GM20431 (cell line): Measurements from ENCODE around the gene DLST.

ENCODE experiments used
- in situ Hi-C: fragments of 300-500 bp; cut with MseI, MboI; formaldehyde crosslinking; loops from one replicate; pipeline ENCODE4 v1.15.0; 2020; ENCODE audit warnings: low sequenced_read_pairs; ENCODE audit not compliant: unreplicated experiment

Gene DLST

GRCh38 chr14:74891870-74892269 lies 10.2 kb downstream of the DLST start:
- in situ Hi-C loops = no loop called here

- in situ Hi-C loops = no loop called here
Measured at GRCh38 chr14:74892745-74893144, 11.0 kb downstream of the DLST start.

GRCh38 chr14:74893614-74894091 lies 11.9 kb downstream of the DLST start:
- in situ Hi-C loops = no loop called here

- in situ Hi-C loops = no loop called here
Measured at GRCh38 chr14:74896400-74896799, 14.7 kb downstream of the DLST start.

- in situ Hi-C loops = no loop called here
Measured at GRCh38 chr14:74897642-74898041, 15.9 kb downstream of the DLST start.

GRCh38 chr14:74898083-74898482 lies 16.4 kb downstream of the DLST start:
- in situ Hi-C loops = no loop called here

- in situ Hi-C loops = no loop called here
Measured at GRCh38 chr14:74898694-74899093, 17.0 kb downstream of the DLST start.

- in situ Hi-C loops = no loop called here
Measured at GRCh38 chr14:74902941-74903705, 21.4 kb downstream of the DLST start.

GRCh38 chr14:74904635-74905503 lies 23.2 kb downstream of the DLST start:
- in situ Hi-C loops = no loop called here

- in situ Hi-C loops = no loop called here
Measured at GRCh38 chr14:74905595-74906142, 24.0 kb downstream of the DLST start.

GRCh38 chr14:74906925-74907521 lies 25.3 kb downstream of the DLST start:
- in situ Hi-C loops = no loop called here

- in situ Hi-C loops = no loop called here
Measured at GRCh38 chr14:74907744-74908143, 26.0 kb downstream of the DLST start.

- in situ Hi-C loops = no loop called here
Measured at GRCh38 chr14:74908861-74909341, 27.2 kb downstream of the DLST start.

- in situ Hi-C loops = no loop called here
Measured at GRCh38 chr14:74909501-74909900, 27.8 kb downstream of the DLST start.

- in situ Hi-C loops = no loop called here
Measured at GRCh38 chr14:74909911-74910310, 28.2 kb downstream of the DLST start.

- in situ Hi-C loops = no loop called here
Measured at GRCh38 chr14:74910556-74910955, 28.8 kb downstream of the DLST start.

GRCh38 chr14:74911221-74911620 lies 29.5 kb downstream of the DLST start:
- in situ Hi-C loops = no loop called here

GRCh38 chr14:74911704-74912103 lies 30.0 kb downstream of the DLST start:
- in situ Hi-C loops = no loop called here

- in situ Hi-C loops = no loop called here
Measured at GRCh38 chr14:74912111-74912510, 30.4 kb downstream of the DLST start.

- in situ Hi-C loops = no loop called here
Measured at GRCh38 chr14:74912801-74913200, 31.1 kb downstream of the DLST start.
